ENCODE measurements around the gene EMID1.

Gene EMID1

GRCh38 chr22:29292379-29292778, 86.7 kb downstream of the EMID1 start:
- no peak for DNase-seq (ENCODE audit: low read depth in 2 of 2)

GRCh38 chr22:29298641-29299040, 92.9 kb downstream of the EMID1 start:
- DNase-seq (ENCODE audit: low read depth in 2 of 2), result no peak

GRCh38 chr22:29299136-29299900, 93.6 kb downstream of the EMID1 start:
- DNase-seq (ENCODE audit: low read depth in 2 of 2), result no peak

- no peak for DNase-seq (ENCODE audit: low read depth in 2 of 2)
These were observed 94.7 kb downstream of the EMID1 start for GRCh38 chr22:29300467-29300806.

GRCh38 chr22:29300807-29301601, 95.3 kb downstream of the EMID1 start:
- DNase-seq (ENCODE audit: low read depth in 2 of 2), result no peak

GRCh38 chr22:29301716-29302401, 96.2 kb downstream of the EMID1 start:
- no peak for DNase-seq (ENCODE audit: low read depth in 2 of 2)

- DNase-seq (ENCODE audit: low read depth in 2 of 2), result no peak
These were observed 96.6 kb downstream of the EMID1 start for GRCh38 chr22:29302402-29302680.

- no peak for DNase-seq (ENCODE audit: low read depth in 2 of 2)
These were observed 97.2 kb downstream of the EMID1 start for GRCh38 chr22:29302681-29303465.

GRCh38 chr22:29305836-29306174, 100.1 kb downstream of the EMID1 start:
- no peak for DNase-seq (ENCODE audit: low read depth in 2 of 2)

- DNase-seq (ENCODE audit: low read depth in 2 of 2), result no peak
These were observed 100.6 kb downstream of the EMID1 start, which contains the start of gene GAS2L1 for GRCh38 chr22:29306175-29306834. Gene GAS2L1 (plus strand): TSS chr22:29306650. CDS start chr22:29308106, 1,456 bp downstream.

GRCh38 chr22:29306835-29307595, 101.3 kb downstream of the EMID1 start:
- DNase-seq (ENCODE audit: low read depth in 2 of 2), result no peak

GRCh38 chr22:29307596-29308147, 102.0 kb downstream of the EMID1 start:
- no peak for DNase-seq (ENCODE audit: low read depth in 2 of 2)

- no peak for DNase-seq (ENCODE audit: low read depth in 2 of 2)
These were observed 102.6 kb downstream of the EMID1 start for GRCh38 chr22:29308148-29308790.

GRCh38 chr22:29308791-29309262, 103.1 kb downstream of the EMID1 start:
- DNase-seq (ENCODE audit: low read depth in 2 of 2), result no peak
